ENCODE results near the gene FRMD3.

GRCh38 chr9:83538890-83539238 lies 663 bp upstream of the FRMD3 start:
- TF ChIP-seq CTCF (IDR thresholded peaks at IDR 0.05) (no peak), POLR2A (IDR thresholded peaks at IDR 0.05) (no peak)
